ENCODE data around the gene ATG13. TPM values are rescaled to one million over a fixed set of nuclear protein-coding genes. Genes with fewer than 3 reads are reported as not detected.

ATG13 gene
- total RNA-seq, 1 donor from 2014 or later = 51.3 TPM

- no peaks in the 10 kb centered on the region for H3K9me3 Mint-ChIP-seq
- no peaks in the 10 kb centered on the region for H3K27me3 Mint-ChIP-seq (ENCODE audit: low read depth)
Measured at GRCh38 chr11:46674463-46675287, 57.3 kb downstream of the ATG13 start.

GRCh38 chr11:46675288-46675851 lies 58.0 kb downstream of the ATG13 start:
- H3K9me3 Mint-ChIP-seq = no peaks in the 10 kb centered on the region

More at GRCh38 chr11:46674463-46675287, 57.3 kb downstream of the ATG13 start:
- Mint-ChIP-seq H3K4me1 (peaks cover 4% of the 10 kb centered on the region), H3K27ac (ENCODE audit: unreplicated experiment) (peak overlapping the region; percentile 29), H3K36me3 (ENCODE audit: low read depth) (peaks cover 4% of the 10 kb centered on the region), H3K4me3 (no peak overlapping the region)
- no peak for TF ChIP-seq CTCF (conservative IDR thresholded peaks at IDR 0.05)
- no peak for DNase-seq (ENCODE audit: low read depth, low spot score)

GRCh38 chr11:46675949-46676348 lies 58.6 kb downstream of the ATG13 start:
- Mint-ChIP-seq H3K4me3 (no peak overlapping the region), H3K9me3 (no peaks in the 10 kb centered on the region), H3K4me1 (peaks cover 4% of the 10 kb centered on the region), H3K27ac (ENCODE audit: unreplicated experiment) (no peak overlapping the region), H3K27me3 (ENCODE audit: low read depth) (no peaks in the 10 kb centered on the region), H3K36me3 (ENCODE audit: low read depth) (peaks cover 4% of the 10 kb centered on the region)
- no peak for TF ChIP-seq CTCF (conservative IDR thresholded peaks at IDR 0.05)
- DNase-seq (ENCODE audit: low read depth, low spot score) = no peak

More at GRCh38 chr11:46675288-46675851, 58.0 kb downstream of the ATG13 start:
- TF ChIP-seq CTCF (conservative IDR thresholded peaks at IDR 0.05) = no peak
- DNase-seq (ENCODE audit: low read depth, low spot score) = no peak
- Mint-ChIP-seq H3K4me1 (peaks cover 4% of the 10 kb centered on the region), H3K36me3 (ENCODE audit: low read depth) (peaks cover 4% of the 10 kb centered on the region), H3K27ac (ENCODE audit: unreplicated experiment) (peak overlapping the region; percentile 27), H3K27me3 (ENCODE audit: low read depth) (no peaks in the 10 kb centered on the region), H3K4me3 (no peak overlapping the region)

- Mint-ChIP-seq H3K4me3 (no peak overlapping the region), H3K9me3 (no peaks in the 10 kb centered on the region), H3K27ac (ENCODE audit: unreplicated experiment) (peak overlapping the region; percentile 73), H3K27me3 (ENCODE audit: low read depth) (no peaks in the 10 kb centered on the region), H3K36me3 (ENCODE audit: low read depth) (peaks cover 4% of the 10 kb centered on the region), H3K4me1 (peaks cover 4% of the 10 kb centered on the region)
- no peak for DNase-seq (ENCODE audit: low read depth, low spot score)
- no peak for TF ChIP-seq CTCF (conservative IDR thresholded peaks at IDR 0.05)
Measured at GRCh38 chr11:46676436-46677158, 59.2 kb downstream of the ATG13 start.

GRCh38 chr11:46677169-46677568 lies 59.8 kb downstream of the ATG13 start:
- H3K27me3 Mint-ChIP-seq (ENCODE audit: low read depth) = no peaks in the 10 kb centered on the region
- DNase-seq (ENCODE audit: low read depth, low spot score) = no peak
- H3K36me3 Mint-ChIP-seq (ENCODE audit: low read depth) = peaks cover 4% of the 10 kb centered on the region
- H3K4me1 Mint-ChIP-seq = peaks cover 4% of the 10 kb centered on the region
- no peak overlapping the region for H3K4me3 Mint-ChIP-seq
- H3K27ac Mint-ChIP-seq (ENCODE audit: unreplicated experiment) = peak overlapping the region; percentile 73
- no peaks in the 10 kb centered on the region for H3K9me3 Mint-ChIP-seq
- no peak for TF ChIP-seq CTCF (conservative IDR thresholded peaks at IDR 0.05)

All from neural crest cell (in vitro differentiated cells).